IMR-90 (cell line): ENCODE measurements around the gene THY1. TPM values are rescaled to one million over a fixed set of nuclear protein-coding genes. Genes with fewer than 3 reads are reported as not detected.

Experiments
- ATAC-seq: fragments of 200-7000 bp; cut with Tn5 transposase; 2 replicates; pipeline ENCODE4 v1.9.1; 2020; ENCODE audit warnings: low read depth, mild to moderate bottlenecking, moderate library complexity
- BruUV-seq: library from RNA; stranded (reverse); fragments of 400-500 nt; replicated peaks from 2 replicates; lab custom pipeline; 2021; lab: Mats Ljungman, UMichigan
- CTCF ChIA-PET: fragments of 300-600 bp; formaldehyde crosslinking; extraction: SDS; loops from one replicate; lab custom pipeline; 2021; ENCODE audit warnings: antibody characterized with exemption; lab: Yijun Ruan, JAX
- POLR2A ChIA-PET: fragments of 300-600 bp; sonication (Branson Sonifier 250); formaldehyde crosslinking; loops from one replicate; lab custom pipeline; 2022; ENCODE audit warnings: antibody characterized with exemption; ENCODE audit not compliant: unreplicated experiment; lab: Charles Lee
- DNase-seq: peaks from one replicate; pipeline ENCODE4 v3.0.0; 2013
- H2AFZ ChIP-seq: replicated peaks from 2 replicates; pipeline ENCODE3; 2013; ENCODE audit warnings: low read length, mild to moderate bottlenecking; ENCODE audit not compliant: poor library complexity
- H2AK5ac ChIP-seq: 2 replicates; pipeline ENCODE4 v1.6.1; 2013; ENCODE audit warnings: low read depth, low read length, inconsistent platforms
- H2AK9ac ChIP-seq: replicated peaks from 2 replicates; pipeline ENCODE3; 2013; ENCODE audit warnings: mild to moderate bottlenecking, low read depth, low read length, moderate library complexity; ENCODE audit not compliant: poor library complexity
- H2BK120ac ChIP-seq: 2 replicates; pipeline ENCODE4 v1.6.1; 2013; ENCODE audit warnings: low read depth, low read length, inconsistent platforms
- H2BK15ac ChIP-seq: 3 replicates; pipeline ENCODE4 v1.6.1; 2013; ENCODE audit warnings: low read depth, low read length, inconsistent platforms
- H2BK20ac ChIP-seq: 2 replicates; pipeline ENCODE4 v1.6.1; 2013; ENCODE audit warnings: low read depth, mild to moderate bottlenecking, inconsistent platforms, low read length, moderate library complexity
- H2BK5ac ChIP-seq: 2 replicates; pipeline ENCODE4 v1.6.1; 2013; ENCODE audit warnings: mild to moderate bottlenecking, low read depth, low read length, inconsistent platforms; ENCODE audit not compliant: poor library complexity, severe bottlenecking
- H3K14ac ChIP-seq: replicated peaks from 2 replicates; pipeline ENCODE4 v1.6.1; 2013; ENCODE audit warnings: low read depth, low read length, inconsistent platforms
- H3K18ac ChIP-seq: 2 replicates; pipeline ENCODE4 v1.6.1; 2013; ENCODE audit warnings: low read depth, low read length, control low read depth
- H3K23ac ChIP-seq: 2 replicates; pipeline ENCODE4 v1.6.1; 2013; ENCODE audit warnings: low read depth, low read length, inconsistent platforms
- H3K27ac ChIP-seq: 2 replicates; pipeline ENCODE4 v1.5.1; 2013; ENCODE audit warnings: mild to moderate bottlenecking, control low read depth, low read length; ENCODE audit not compliant: insufficient read depth
- H3K27me3 ChIP-seq: 2 replicates; pipeline ENCODE4 v1.6.1; 2013; ENCODE audit warnings: low read length; ENCODE audit not compliant: control insufficient read depth, insufficient read depth
- H3K36me3 ChIP-seq: 2 replicates; pipeline ENCODE4 v1.6.1; 2013; ENCODE audit warnings: low read length, mixed read lengths; ENCODE audit not compliant: control insufficient read depth, insufficient read depth
- H3K4ac ChIP-seq: 2 replicates; pipeline ENCODE4 v1.6.1; 2013; ENCODE audit warnings: low read depth, low read length, inconsistent platforms
- H3K4me1 ChIP-seq: 2 replicates; pipeline ENCODE4 v1.6.1; 2013; ENCODE audit warnings: low read length, mixed read lengths; ENCODE audit not compliant: control insufficient read depth, insufficient read depth
- H3K4me2 ChIP-seq: 2 replicates; pipeline ENCODE4 v1.6.1; 2013; ENCODE audit warnings: low read depth, mild to moderate bottlenecking, control low read depth, low read length, moderate library complexity
- H3K4me3 ChIP-seq: 2 replicates; pipeline ENCODE4 v1.5.1; 2013; ENCODE audit warnings: low read depth, mild to moderate bottlenecking, control low read depth, low read length, moderate library complexity; ENCODE audit not compliant: insufficient read depth
- H3K56ac ChIP-seq: 2 replicates; pipeline ENCODE4 v1.6.1; 2013; ENCODE audit warnings: low read length, inconsistent platforms; ENCODE audit not compliant: insufficient read depth; ENCODE audit errors: extremely low read depth
- H3K79me1 ChIP-seq, 2 experiments: 2 replicates each; pipeline ENCODE4 v1.6.1; 2013; ENCODE audit warnings: low read length in 2 of 2, inconsistent platforms in 1 of 2, low read depth in 1 of 2
- H3K9ac ChIP-seq: 2 replicates; pipeline ENCODE4 v1.6.1; 2013; ENCODE audit warnings: low read depth, low read length, control low read depth
- H3K9me1 ChIP-seq: 2 replicates; pipeline ENCODE4 v1.6.1; 2013; ENCODE audit warnings: low read length, inconsistent platforms; ENCODE audit not compliant: insufficient read depth
- H3K9me3 ChIP-seq: 2 replicates; pipeline ENCODE4 v1.6.1; 2013; ENCODE audit warnings: low read length; ENCODE audit not compliant: control insufficient read depth, insufficient read depth
- H4K20me1 ChIP-seq: 2 replicates; pipeline ENCODE4 v1.6.1; 2013; ENCODE audit warnings: low read length, inconsistent platforms; ENCODE audit not compliant: insufficient read depth
- H4K5ac ChIP-seq: 2 replicates; pipeline ENCODE4 v1.6.1; 2013; ENCODE audit warnings: mild to moderate bottlenecking, low read depth, low read length, control low read depth
- H4K8ac ChIP-seq, 2 experiments: 2 replicates each; pipeline ENCODE4 v1.6.1; 2013; ENCODE audit warnings: low read depth in 2 of 2, low read length in 2 of 2, control low read depth in 1 of 2, inconsistent platforms in 1 of 2
- H4K91ac ChIP-seq: 2 replicates; pipeline ENCODE4 v1.6.1; 2013; ENCODE audit warnings: low read depth, low read length, inconsistent platforms; ENCODE audit not compliant: insufficient read depth
- BHLHE40 ChIP-seq: fragments of 150-350 bp; IDR thresholded peaks from 2 replicates; pipeline ENCODE4 v1.6.1; 2016; ENCODE audit warnings: mild to moderate bottlenecking, low read depth, low read length
- CEBPB ChIP-seq: IDR thresholded peaks from 2 replicates; pipeline ENCODE4 v1.6.1; 2012; ENCODE audit warnings: low read depth, low read length, improper control_type of control experiment
- CHD1 ChIP-seq: IDR thresholded peaks from 2 replicates; pipeline ENCODE4 v1.6.1; 2012; ENCODE audit warnings: low read depth, low read length, improper control_type of control experiment
- CTCF ChIP-seq: conservative IDR thresholded peaks from 2 replicates; pipeline ENCODE4 v1.5.1; 2012; ENCODE audit warnings: mild to moderate bottlenecking, low read depth, low read length, improper control_type of control experiment
- ELK1 ChIP-seq: fragments of 150-350 bp; IDR thresholded peaks from 2 replicates; pipeline ENCODE4 v1.6.1; 2016; ENCODE audit warnings: low read depth, mild to moderate bottlenecking, low read length, moderate library complexity, borderline replicate concordance
- FOS ChIP-seq: fragments of 150-350 bp; IDR thresholded peaks from 2 replicates; pipeline ENCODE4 v1.6.1; 2016; ENCODE audit warnings: low read depth, low read length
- MAFK ChIP-seq: IDR thresholded peaks from 2 replicates; pipeline ENCODE4 v1.6.1; 2012; ENCODE audit warnings: low read depth, low read length, improper control_type of control experiment
- MAZ ChIP-seq: IDR thresholded peaks from 2 replicates; pipeline ENCODE4 v1.6.1; 2012; ENCODE audit warnings: low read depth, mild to moderate bottlenecking, low read length, improper control_type of control experiment, moderate library complexity, borderline replicate concordance
- MXI1 ChIP-seq: IDR thresholded peaks from 2 replicates; pipeline ENCODE4 v1.6.1; 2012; ENCODE audit warnings: low read depth, mild to moderate bottlenecking, low read length, moderate library complexity, borderline replicate concordance
- NFE2L2 ChIP-seq: fragments of 150-350 bp; IDR thresholded peaks from 2 replicates; pipeline ENCODE4 v1.6.1; 2016; ENCODE audit warnings: low read depth, mild to moderate bottlenecking, low read length
- POLR2A ChIP-seq: IDR thresholded peaks from 2 replicates; pipeline ENCODE4 v1.6.1; 2012; ENCODE audit warnings: mild to moderate bottlenecking, low read depth, low read length
- RAD21 ChIP-seq: IDR thresholded peaks from 2 replicates; pipeline ENCODE4 v1.6.1; 2012; ENCODE audit warnings: low read length, improper control_type of control experiment
- RCOR1 ChIP-seq: IDR thresholded peaks from 2 replicates; pipeline ENCODE4 v1.6.1; 2012; ENCODE audit warnings: mild to moderate bottlenecking, low read length, improper control_type of control experiment; ENCODE audit not compliant: insufficient replicate concordance
- RFX5 ChIP-seq: IDR thresholded peaks from 2 replicates; pipeline ENCODE4 v1.8.0; 2012; ENCODE audit warnings: low read depth, mild to moderate bottlenecking, low read length, moderate library complexity
- SMC3 ChIP-seq: fragments of 150-350 bp; IDR thresholded peaks from 2 replicates; pipeline ENCODE4 v1.6.1; 2016; ENCODE audit warnings: low read depth, mild to moderate bottlenecking, antibody characterized with exemption, low read length, moderate library complexity
- USF2 ChIP-seq: fragments of 150-350 bp; IDR thresholded peaks from 2 replicates; pipeline ENCODE4 v1.6.1; 2017; ENCODE audit warnings: mild to moderate bottlenecking, antibody characterized with exemption, low read length, low read depth
- WGBS, 2 experiments: methylation state at CpG; one replicate each; pipeline versions ENCODE4 v1.1.5 to v1.1.7; 2013; ENCODE audit warnings: missing lambda C conversion rate in 2 of 2; ENCODE audit not compliant: insufficient read length in 1 of 2; ENCODE audit errors: extremely low coverage in 2 of 2; 5-methylcytosine and 5-hydroxymethylcytosine counted together
- dilution Hi-C: fragments of 300-500 bp; cut with HindIII; formaldehyde crosslinking; loops from one replicate; pipeline ENCODE4 v1.14.3; 2018; ENCODE audit warnings: low sequenced_read_pairs; ENCODE audit not compliant: unreplicated experiment
- in situ Hi-C: fragments of 300-500 bp; cut with MboI; formaldehyde crosslinking; loops from 3 replicates; pipeline ENCODE4 v1.14.3; 2019; ENCODE audit warnings: low sequenced_read_pairs, inconsistent platforms, mixed read lengths
- intact Hi-C: fragments of 100-400 bp; cut with micrococcal nuclease; formaldehyde crosslinking; loops from 2 replicates; pipeline ENCODE4 v1.10.0; 2022
- polyA plus RNA-seq, 3 experiments: library from polyadenylated mRNA; depleted of rRNA; stranded (reverse); fragments of >200 nt; gene quantifications; 2 replicates each; pipeline ENCODE4 v1.2.3, GENCODE V29; 2012; ENCODE audit warnings: low replicate concordance in 1 of 3
- total RNA-seq: library from RNA; depleted of rRNA; stranded (reverse); fragments of >200 nt; gene quantifications from 2 replicates; pipeline ENCODE4 v1.2.3, GENCODE V29; 2012

THY1 gene
- total and polyA plus RNA-seq, 2 of the 4 experiments (the other 2 are of a cell fraction), result 703 to 2,603 TPM

DNA sequence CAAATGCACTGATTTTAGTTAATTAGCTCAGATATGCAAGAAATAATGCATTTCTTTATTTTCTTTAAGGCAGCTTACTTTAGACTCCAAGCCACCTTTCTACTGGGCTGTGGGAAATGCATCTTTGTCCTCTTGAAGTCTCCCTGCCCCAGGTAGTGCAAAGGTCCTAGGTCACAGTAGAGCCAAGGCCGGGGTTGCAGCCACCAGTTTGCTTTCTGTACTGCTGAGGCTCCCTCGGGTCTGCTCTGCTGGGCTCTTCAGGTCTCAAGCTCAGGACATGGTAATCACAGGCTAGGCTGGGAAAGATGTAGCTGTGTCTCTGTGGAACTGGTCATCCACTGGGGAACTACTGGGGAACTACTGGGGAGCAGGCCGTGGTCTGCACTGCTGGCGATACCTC lies 25.4 kb upstream of the THY1 start:
- DNase-seq, result no peak
- Histone ChIP-seq H2BK120ac (no peak overlapping the region), H3K27ac (no peak overlapping the region), H3K56ac (no peak overlapping the region), H2AFZ (no peak overlapping the region), H3K4me1 (peaks cover 17% of the 10 kb centered on the region), H3K4me3 (no peak overlapping the region), H4K20me1 (no peaks in the 10 kb centered on the region), H3K4ac (no peak overlapping the region; the same call in 1 of the 2 replicates), H3K79me1 (no peaks in the 10 kb centered on the region), H4K8ac (no peak overlapping the region), H2BK15ac (no peak overlapping the region), H2BK5ac (no peak overlapping the region), H4K91ac (peak overlapping the region; percentile 33; the same call in 1 of the 2 replicates), H3K18ac (no peak overlapping the region; the same call in 1 of the 2 replicates), H2AK9ac (no peak overlapping the region), H3K4me2 (no peak overlapping the region), H2BK20ac (0 out of 2 replicates have a peak overlapping the region, but pooled peaks have one; percentile 4), H4K5ac (no peak overlapping the region), H3K23ac (no peak overlapping the region), H3K36me3 (no peaks in the 10 kb centered on the region), H3K9ac (no peak overlapping the region), H2AK5ac (no peak overlapping the region; the same call in 1 of the 2 replicates), H3K9me3 (no peaks in the 10 kb centered on the region), H3K9me1 (peaks cover 9% of the 10 kb centered on the region), H3K27me3 (no peaks in the 10 kb centered on the region), H3K14ac (no peak overlapping the region)
- dilution Hi-C loops, result no loop called here
- no TSS peak for BruUV-seq
- no peak for TF ChIP-seq MXI1
- no peak for TF ChIP-seq RFX5
- no peak for TF ChIP-seq NFE2L2
- TF ChIP-seq CTCF, result no peak
- TF ChIP-seq CHD1, result no peak
- TF ChIP-seq MAFK, result no peak
- TF ChIP-seq BHLHE40, result no peak
- TF ChIP-seq RAD21, result no peak
- no peak for TF ChIP-seq FOS
- TF ChIP-seq ELK1, result no peak
- TF ChIP-seq MAZ, result no peak
- TF ChIP-seq USF2, result no peak
- no peak for TF ChIP-seq SMC3
- no peak for TF ChIP-seq RCOR1
- no peak for TF ChIP-seq CEBPB
- TF ChIP-seq POLR2A, result no peak
- in situ Hi-C loops, result no loop called here
- ChIA-PET CTCF (no interaction called here), POLR2A (no interaction called here)
- WGBS, 2 experiments, result no CpG with 5 or more reads among the region's 4 CpGs
- intact Hi-C loops, result no loop called here
- ATAC-seq, result no peak
